HepG2 (cell line): ENCODE results near the gene NEK6. TPM values are rescaled to one million over a fixed set of nuclear protein-coding genes. Genes with fewer than 3 reads are reported as not detected.
A peak's percentile ranks its signal among the peaks of the same experiment; 100 is the strongest.

Experiments
- ATAC-seq: fragments of 200-7000 bp; cut with Tn5 transposase; 3 replicates; pipeline ENCODE4 v1.9.1; 2020; ENCODE audit warnings: mild to moderate bottlenecking, moderate library complexity
- BruUV-seq: library from RNA; stranded (reverse); fragments of 400-500 nt; replicated peaks from 2 replicates; lab custom pipeline; 2021; lab: Mats Ljungman, UMichigan
- CTCF ChIA-PET: fragments of 300-600 bp; formaldehyde crosslinking; extraction: SDS; loops from one replicate; lab custom pipeline; 2021; ENCODE audit warnings: low total read pairs, inconsistent platforms, low intra/inter-chr PET ratio; lab: Yijun Ruan, JAX
- POLR2A ChIA-PET: fragments of 350-600 bp; sonication (Branson Sonifier 250); formaldehyde crosslinking; loops from one replicate; lab custom pipeline; 2020; ENCODE audit warnings: antibody characterized with exemption, inconsistent platforms; lab: Yijun Ruan, JAX
- DNase-seq: peaks from one replicate; pipeline ENCODE4 v3.0.0-alpha.2; 2015; ENCODE audit warnings: low spot score
- FAIRE-seq: peaks from 3 replicates; lab custom pipeline; 2011; peaks lifted over from hg19 to GRCh38; lab: Jason Lieb, UNC
- H2AFZ ChIP-seq: one replicate; pipeline ENCODE4 v1.6.1; 2011; ENCODE audit warnings: low read length, inconsistent platforms
- H3K27ac ChIP-seq: fragments of 300-600 bp; 3 replicates; pipeline ENCODE4 v1.8.0; 2011; ENCODE audit warnings: mixed run types, mild to moderate bottlenecking, mixed read lengths, low read length, inconsistent platforms; ENCODE audit not compliant: insufficient read depth; ENCODE audit errors: extremely low read length
- H3K27me3 ChIP-seq, 2 experiments: fragments of 200-600 bp in 1 of 2; 2 replicates in 1 of 2; 3 replicates in 1 of 2; pipeline versions ENCODE4 v1.6.0 to v1.8.0; 2011; ENCODE audit warnings: low read length in 2 of 2, mild to moderate bottlenecking in 2 of 2, moderate library complexity in 2 of 2, inconsistent platforms in 1 of 2; ENCODE audit not compliant: insufficient read depth in 2 of 2, control insufficient read depth in 1 of 2
- H3K36me3 ChIP-seq, 2 experiments: fragments of 200-600 bp in 1 of 2; replicated peaks in 1 of 2; 2 replicates in 1 of 2; 3 replicates in 1 of 2; pipeline versions ENCODE4 v1.5.1 to v1.8.0; 2011; ENCODE audit warnings: low read length in 2 of 2, inconsistent platforms in 1 of 2; ENCODE audit not compliant: insufficient read depth in 2 of 2, control insufficient read depth in 1 of 2
- H3K4me1 ChIP-seq: 2 replicates; pipeline ENCODE4 v1.5.1; 2012; ENCODE audit warnings: low read length, inconsistent platforms; ENCODE audit not compliant: insufficient read depth
- H3K4me2 ChIP-seq: 2 replicates; pipeline ENCODE4 v1.6.0; 2011; ENCODE audit warnings: low read depth, low read length, inconsistent platforms
- H3K4me3 ChIP-seq, 3 experiments: fragments of 200-600 bp in 1 of 3; sonication (generic), shearing (Covaris generic) in 1 of 3; replicated peaks in 1 of 3; 2 replicates each; pipeline ENCODE4 v1.5.1; 2011 to 2016; ENCODE audit warnings: low read length in 3 of 3, inconsistent platforms in 2 of 3, low read depth in 2 of 3, mild to moderate bottlenecking in 2 of 3, control low read depth in 1 of 3, mixed read lengths in 1 of 3; ENCODE audit not compliant: insufficient read depth in 1 of 3
- H3K79me2 ChIP-seq: one replicate; pipeline ENCODE4 v1.6.1; 2011; ENCODE audit warnings: low read length, inconsistent platforms; ENCODE audit not compliant: insufficient read depth
- H3K9ac ChIP-seq: 2 replicates; pipeline ENCODE4 v1.6.0; 2011; ENCODE audit warnings: mild to moderate bottlenecking, low read depth, low read length, inconsistent platforms; ENCODE audit not compliant: insufficient read depth
- H3K9me3 ChIP-seq: 2 replicates; pipeline ENCODE4 v1.5.1; 2012; ENCODE audit warnings: mild to moderate bottlenecking, low read length
- H4K20me1 ChIP-seq: 2 replicates; pipeline ENCODE4 v1.6.0; 2011; ENCODE audit warnings: inconsistent platforms, mild to moderate bottlenecking, low read length, moderate library complexity; ENCODE audit not compliant: insufficient read depth
- ATF7-NPFF ChIP-seq: sonication (generic); formaldehyde crosslinking; IDR thresholded peaks from 2 replicates; pipeline ENCODE4 v1.8.1; 2023; ENCODE audit warnings: mild to moderate bottlenecking, low read depth, missing genetic modification reagents, moderate library complexity
- ETV6 ChIP-seq: sonication (generic); formaldehyde crosslinking; conservative IDR thresholded peaks from 2 replicates; pipeline ENCODE4 v1.4.0; 2020; ENCODE audit warnings: missing genetic modification reagents
- FOSL2 ChIP-seq: sonication (generic); formaldehyde crosslinking; IDR thresholded peaks from 2 replicates; pipeline ENCODE4 v1.4.0; 2020; ENCODE audit warnings: missing genetic modification reagents
- FOXO1 ChIP-seq: sonication (generic); formaldehyde crosslinking; IDR thresholded peaks from 2 replicates; pipeline ENCODE4 v1.4.0; 2020; ENCODE audit warnings: missing genetic modification reagents
- KAT2B ChIP-seq: fragments of 150-350 bp; IDR thresholded peaks from 2 replicates; pipeline ENCODE4 v1.6.1; 2014; ENCODE audit warnings: low read depth, low read length, borderline replicate concordance
- KDM5A ChIP-seq: fragments of 200-600 bp; sonication (generic); IDR thresholded peaks from 2 replicates; pipeline ENCODE4 v1.7.0; 2018; ENCODE audit warnings: antibody characterized with exemption, mild to moderate bottlenecking, low read length, borderline replicate concordance
- NFIC ChIP-seq: IDR thresholded peaks from 2 replicates; pipeline ENCODE4 v1.6.1; 2012; ENCODE audit warnings: mild to moderate bottlenecking, low read length, inconsistent platforms
- SKI ChIP-seq: fragments of 450-650 bp; IDR thresholded peaks from one replicate; pipeline ENCODE4 v1.6.1; 2018; ENCODE audit warnings: mild to moderate bottlenecking; ENCODE audit not compliant: partially characterized antibody
- WGBS: methylation state at CpG from one replicate; pipeline ENCODE4 v1.1.6; 2017; ENCODE audit warnings: low lambda C conversion rate; 5-methylcytosine and 5-hydroxymethylcytosine counted together
- in situ Hi-C: cut with HindIII; loops from 2 replicates; pipeline ENCODE4 v1.10.0; 2017; ENCODE audit warnings: low pct_unique_long_range_greater_than_20kb; ENCODE audit not compliant: extremely low pct_ligation_motif_present
- intact Hi-C: fragments of 100-400 bp; cut with micrococcal nuclease; formaldehyde crosslinking; loops from one replicate; pipeline ENCODE4 v1.10.0; 2022; ENCODE audit not compliant: unreplicated experiment
- polyA plus RNA-seq, 8 experiments: library from polyadenylated mRNA; depleted of rRNA in 3 of 8; stranded (reverse) in 7 of 8; unstranded in 1 of 8; fragments of >200 nt; fragmentation: Illumina TruSeq in 4 of 8; extraction: Trizol in 4 of 8; gene quantifications; 2 replicates each; pipeline versions ENCODE4 v1.2.1 to v1.2.3, GENCODE V29; 2011 to 2016; ENCODE audit warnings: low read depth in 4 of 8, missing spikeins in 1 of 8, mixed read lengths in 1 of 8; ENCODE audit not compliant: insufficient read depth in 1 of 8
- total RNA-seq, 5 experiments: library from RNA; depleted of rRNA; stranded (reverse); fragments of >200 nt; fragmentation: Illumina TruSeq; extraction: Trizol; gene quantifications; 2 replicates each; pipeline ENCODE4 v1.2.3, GENCODE V29; 2016; ENCODE audit warnings: low read depth in 1 of 5
- TF ChIP-seq, protein P1 (sequence below): sonication (generic); formaldehyde crosslinking; IDR thresholded peaks from 2 replicates; pipeline ENCODE4; 2020; ENCODE audit warnings: missing genetic modification reagents, mild to moderate bottlenecking, borderline replicate concordance
- TF ChIP-seq, protein P2 (sequence below): sonication (generic); formaldehyde crosslinking; conservative IDR thresholded peaks from 2 replicates; pipeline ENCODE4 v1.5.0; 2020; ENCODE audit warnings: missing genetic modification reagents
- TF ChIP-seq, protein P3 (sequence below): IDR thresholded peaks from 2 replicates; pipeline ENCODE4 v1.4.0; 2020; ENCODE audit warnings: mild to moderate bottlenecking, missing genetic modification reagents
- TF ChIP-seq, protein P4 (sequence below): sonication (generic); formaldehyde crosslinking; IDR thresholded peaks from 2 replicates; pipeline ENCODE4 v1.4.0; 2020; ENCODE audit warnings: missing genetic modification reagents

Gene NEK6
- total and polyA plus RNA-seq, 2 of the 13 experiments (the other 11 are each of a cell fraction or from before 2014, with no cell fraction given) = 30.4 to 119 TPM

DNA sequence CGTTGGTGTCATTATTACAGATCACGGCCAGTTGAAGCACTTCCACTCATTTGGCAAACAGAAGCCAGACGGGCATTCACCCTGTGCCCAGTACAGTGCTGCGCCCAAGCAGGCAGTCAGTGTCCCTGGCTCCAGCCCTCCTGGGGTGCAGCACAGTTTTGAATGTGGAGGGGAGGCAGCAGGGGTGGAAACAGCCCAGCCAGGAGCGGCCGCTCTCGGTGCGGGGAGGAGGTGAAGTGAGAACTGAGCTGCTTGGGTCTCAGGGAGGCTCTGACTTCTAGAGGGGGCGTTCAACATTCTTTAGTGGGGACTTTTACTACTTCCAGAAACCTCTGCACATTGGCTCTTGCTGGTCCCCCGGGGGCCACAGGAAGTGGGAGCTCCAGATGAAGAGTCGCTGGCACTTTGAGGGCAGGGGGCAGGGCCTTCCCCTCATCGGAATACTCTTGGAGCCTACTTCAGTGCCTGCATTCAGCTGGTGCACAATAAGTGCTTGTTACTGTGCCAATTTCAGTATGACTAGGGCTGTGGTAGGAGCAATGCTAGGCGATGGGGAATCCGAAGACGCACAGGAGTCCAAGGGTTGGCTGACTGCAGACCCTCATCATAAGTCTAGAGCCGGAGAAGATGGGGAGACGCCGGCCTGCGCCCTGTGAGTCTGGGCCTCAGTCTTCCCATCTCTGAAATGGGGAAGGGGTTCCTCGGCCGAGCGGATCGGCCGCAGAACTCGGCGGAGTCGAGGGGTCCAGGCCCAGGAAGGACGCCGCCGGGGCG, 492 bp upstream of the NEK6 start:
- POLR2A ChIA-PET = interaction anchor here (1.0 kb wide), 2 partner anchors 9 to 34 kb away, joined by 3 to 5 read pairs; no protein-coding TSS in a partner anchor
- Histone ChIP-seq H3K27me3 (peaks cover 0 to 12% of the 10 kb centered on the region in 2 experiments; a peak in 3 of 5 replicates), H3K9me3 (no peaks in the 10 kb centered on the region), H4K20me1 (peaks cover 15% of the 10 kb centered on the region), H3K4me2 (peak overlapping the region; percentile 60), H2AFZ (no peak overlapping the region), H3K79me2 (peaks cover 37% of the 10 kb centered on the region), H3K27ac (no peak overlapping the region), H3K4me1 (peaks cover 49% of the 10 kb centered on the region), H3K4me3 (peak overlapping the region; percentile 43 to 99 (median 98)), H3K9ac (peak overlapping the region; percentile 35), H3K36me3 (no peaks in the 10 kb centered on the region)
- ATAC-seq (no peak), DNase-seq (no peak), FAIRE-seq (no peak)
- intact Hi-C loops = loop anchor here (5.0 kb wide), 2 partner anchors 35 to 125 kb away; no protein-coding TSS in a partner anchor
- in situ Hi-C loops = no loop called here
- WGBS = 5% methylated on average over 7 of the region's 31 CpGs
- no TSS peak for BruUV-seq
- CTCF ChIA-PET = no interaction called here
- TF ChIP-seq, protein P1, sequence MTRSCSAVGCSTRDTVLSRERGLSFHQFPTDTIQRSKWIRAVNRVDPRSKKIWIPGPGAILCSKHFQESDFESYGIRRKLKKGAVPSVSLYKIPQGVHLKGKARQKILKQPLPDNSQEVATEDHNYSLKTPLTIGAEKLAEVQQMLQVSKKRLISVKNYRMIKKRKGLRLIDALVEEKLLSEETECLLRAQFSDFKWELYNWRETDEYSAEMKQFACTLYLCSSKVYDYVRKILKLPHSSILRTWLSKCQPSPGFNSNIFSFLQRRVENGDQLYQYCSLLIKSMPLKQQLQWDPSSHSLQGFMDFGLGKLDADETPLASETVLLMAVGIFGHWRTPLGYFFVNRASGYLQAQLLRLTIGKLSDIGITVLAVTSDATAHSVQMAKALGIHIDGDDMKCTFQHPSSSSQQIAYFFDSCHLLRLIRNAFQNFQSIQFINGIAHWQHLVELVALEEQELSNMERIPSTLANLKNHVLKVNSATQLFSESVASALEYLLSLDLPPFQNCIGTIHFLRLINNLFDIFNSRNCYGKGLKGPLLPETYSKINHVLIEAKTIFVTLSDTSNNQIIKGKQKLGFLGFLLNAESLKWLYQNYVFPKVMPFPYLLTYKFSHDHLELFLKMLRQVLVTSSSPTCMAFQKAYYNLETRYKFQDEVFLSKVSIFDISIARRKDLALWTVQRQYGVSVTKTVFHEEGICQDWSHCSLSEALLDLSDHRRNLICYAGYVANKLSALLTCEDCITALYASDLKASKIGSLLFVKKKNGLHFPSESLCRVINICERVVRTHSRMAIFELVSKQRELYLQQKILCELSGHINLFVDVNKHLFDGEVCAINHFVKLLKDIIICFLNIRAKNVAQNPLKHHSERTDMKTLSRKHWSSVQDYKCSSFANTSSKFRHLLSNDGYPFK (CRISPR knock-in tag) = 0 out of 2 replicates have a peak, but pooled peaks have one; percentile 33
- TF ChIP-seq, protein P2, sequence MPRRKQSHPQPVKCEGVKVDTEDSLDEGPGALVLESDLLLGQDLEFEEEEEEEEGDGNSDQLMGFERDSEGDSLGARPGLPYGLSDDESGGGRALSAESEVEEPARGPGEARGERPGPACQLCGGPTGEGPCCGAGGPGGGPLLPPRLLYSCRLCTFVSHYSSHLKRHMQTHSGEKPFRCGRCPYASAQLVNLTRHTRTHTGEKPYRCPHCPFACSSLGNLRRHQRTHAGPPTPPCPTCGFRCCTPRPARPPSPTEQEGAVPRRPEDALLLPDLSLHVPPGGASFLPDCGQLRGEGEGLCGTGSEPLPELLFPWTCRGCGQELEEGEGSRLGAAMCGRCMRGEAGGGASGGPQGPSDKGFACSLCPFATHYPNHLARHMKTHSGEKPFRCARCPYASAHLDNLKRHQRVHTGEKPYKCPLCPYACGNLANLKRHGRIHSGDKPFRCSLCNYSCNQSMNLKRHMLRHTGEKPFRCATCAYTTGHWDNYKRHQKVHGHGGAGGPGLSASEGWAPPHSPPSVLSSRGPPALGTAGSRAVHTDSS = no peak
- TF ChIP-seq KDM5A (no peak), FOXO1 (CRISPR knock-in tag) (no peak), KAT2B (no peak), FOSL2 (CRISPR knock-in tag) (no peak), ATF7-NPFF (no peak), NFIC (no peak), SKI (no peak), ETV6 (no peak)
- TF ChIP-seq, protein P3, sequence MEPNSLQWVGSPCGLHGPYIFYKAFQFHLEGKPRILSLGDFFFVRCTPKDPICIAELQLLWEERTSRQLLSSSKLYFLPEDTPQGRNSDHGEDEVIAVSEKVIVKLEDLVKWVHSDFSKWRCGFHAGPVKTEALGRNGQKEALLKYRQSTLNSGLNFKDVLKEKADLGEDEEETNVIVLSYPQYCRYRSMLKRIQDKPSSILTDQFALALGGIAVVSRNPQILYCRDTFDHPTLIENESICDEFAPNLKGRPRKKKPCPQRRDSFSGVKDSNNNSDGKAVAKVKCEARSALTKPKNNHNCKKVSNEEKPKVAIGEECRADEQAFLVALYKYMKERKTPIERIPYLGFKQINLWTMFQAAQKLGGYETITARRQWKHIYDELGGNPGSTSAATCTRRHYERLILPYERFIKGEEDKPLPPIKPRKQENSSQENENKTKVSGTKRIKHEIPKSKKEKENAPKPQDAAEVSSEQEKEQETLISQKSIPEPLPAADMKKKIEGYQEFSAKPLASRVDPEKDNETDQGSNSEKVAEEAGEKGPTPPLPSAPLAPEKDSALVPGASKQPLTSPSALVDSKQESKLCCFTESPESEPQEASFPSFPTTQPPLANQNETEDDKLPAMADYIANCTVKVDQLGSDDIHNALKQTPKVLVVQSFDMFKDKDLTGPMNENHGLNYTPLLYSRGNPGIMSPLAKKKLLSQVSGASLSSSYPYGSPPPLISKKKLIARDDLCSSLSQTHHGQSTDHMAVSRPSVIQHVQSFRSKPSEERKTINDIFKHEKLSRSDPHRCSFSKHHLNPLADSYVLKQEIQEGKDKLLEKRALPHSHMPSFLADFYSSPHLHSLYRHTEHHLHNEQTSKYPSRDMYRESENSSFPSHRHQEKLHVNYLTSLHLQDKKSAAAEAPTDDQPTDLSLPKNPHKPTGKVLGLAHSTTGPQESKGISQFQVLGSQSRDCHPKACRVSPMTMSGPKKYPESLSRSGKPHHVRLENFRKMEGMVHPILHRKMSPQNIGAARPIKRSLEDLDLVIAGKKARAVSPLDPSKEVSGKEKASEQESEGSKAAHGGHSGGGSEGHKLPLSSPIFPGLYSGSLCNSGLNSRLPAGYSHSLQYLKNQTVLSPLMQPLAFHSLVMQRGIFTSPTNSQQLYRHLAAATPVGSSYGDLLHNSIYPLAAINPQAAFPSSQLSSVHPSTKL (CRISPR knock-in tag) = no peak
- TF ChIP-seq, protein P4, sequence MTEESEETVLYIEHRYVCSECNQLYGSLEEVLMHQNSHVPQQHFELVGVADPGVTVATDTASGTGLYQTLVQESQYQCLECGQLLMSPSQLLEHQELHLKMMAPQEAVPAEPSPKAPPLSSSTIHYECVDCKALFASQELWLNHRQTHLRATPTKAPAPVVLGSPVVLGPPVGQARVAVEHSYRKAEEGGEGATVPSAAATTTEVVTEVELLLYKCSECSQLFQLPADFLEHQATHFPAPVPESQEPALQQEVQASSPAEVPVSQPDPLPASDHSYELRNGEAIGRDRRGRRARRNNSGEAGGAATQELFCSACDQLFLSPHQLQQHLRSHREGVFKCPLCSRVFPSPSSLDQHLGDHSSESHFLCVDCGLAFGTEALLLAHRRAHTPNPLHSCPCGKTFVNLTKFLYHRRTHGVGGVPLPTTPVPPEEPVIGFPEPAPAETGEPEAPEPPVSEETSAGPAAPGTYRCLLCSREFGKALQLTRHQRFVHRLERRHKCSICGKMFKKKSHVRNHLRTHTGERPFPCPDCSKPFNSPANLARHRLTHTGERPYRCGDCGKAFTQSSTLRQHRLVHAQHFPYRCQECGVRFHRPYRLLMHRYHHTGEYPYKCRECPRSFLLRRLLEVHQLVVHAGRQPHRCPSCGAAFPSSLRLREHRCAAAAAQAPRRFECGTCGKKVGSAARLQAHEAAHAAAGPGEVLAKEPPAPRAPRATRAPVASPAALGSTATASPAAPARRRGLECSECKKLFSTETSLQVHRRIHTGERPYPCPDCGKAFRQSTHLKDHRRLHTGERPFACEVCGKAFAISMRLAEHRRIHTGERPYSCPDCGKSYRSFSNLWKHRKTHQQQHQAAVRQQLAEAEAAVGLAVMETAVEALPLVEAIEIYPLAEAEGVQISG (CRISPR knock-in tag) = no peak; the same call in 1 of the 2 replicates
